Body of pancreas (tissue), 4 donors: ENCODE data around the gene COL27A1. TPM values are rescaled to one million over a fixed set of nuclear protein-coding genes. Genes with fewer than 3 reads are reported as not detected.
A peak's percentile ranks its signal among the peaks of the same experiment; 100 is the strongest.

ENCODE experiments used
- ATAC-seq: fragments of 150-250 bp; one replicate; pipeline ENCODE4 v1.9.1; 2016
- DNase-seq, 4 donors: peaks; one replicate each; pipeline ENCODE4 v3.0.0-alpha.2; 2019
- H3K27ac ChIP-seq, 4 donors: fragments of 200-600 bp; sonication (generic); 1 replicate in 3 of 4; 2 replicates in 1 of 4; pipeline versions ENCODE4 v1.5.1 to v1.6.1; 2016 to 2019; ENCODE audit warnings: mild to moderate bottlenecking in 1 of 4, mixed read lengths in 1 of 4, moderate library complexity in 1 of 4
- H3K27me3 ChIP-seq, 2 donors: fragments of 200-600 bp; sonication (generic); one replicate each; pipeline ENCODE4 v1.6.0; 2016; ENCODE audit warnings: mild to moderate bottlenecking in 1 of 2
- H3K36me3 ChIP-seq, 2 donors: fragments of 200-600 bp; sonication (generic); replicated peaks in 1 of 2; 2 replicates each; pipeline ENCODE4 v1.5.1; 2016; ENCODE audit warnings: low read depth in 2 of 2; ENCODE audit not compliant: insufficient read depth in 1 of 2
- H3K4me1 ChIP-seq: fragments of 200-600 bp; sonication (generic); one replicate; pipeline ENCODE4 v1.6.0; 2016
- H3K4me3 ChIP-seq, 2 donors: fragments of 200-600 bp; sonication (generic); 1 replicate in 1 of 2; 2 replicates in 1 of 2; pipeline ENCODE4 v1.5.1; 2016 to 2019
- H3K9me3 ChIP-seq, 3 donors: fragments of 200-600 bp; sonication (generic); 1 replicate in 2 of 3; 2 replicates in 1 of 3; pipeline ENCODE4 v1.5.1; 2016
- CTCF ChIP-seq, 7 experiments: fragments of 450-650 bp in 4 of 7; fragments of 200-600 bp in 3 of 7; sonication (generic) in 3 of 7; IDR thresholded peaks; one replicate each; pipeline ENCODE4 v1.5.1; 2016 to 2019; ENCODE audit warnings: antibody characterized with exemption in 7 of 7
- POLR2A ChIP-seq, 3 donors: fragments of 450-650 bp; IDR thresholded peaks; one replicate each; pipeline ENCODE4 v1.6.1; 2016; ENCODE audit warnings: antibody characterized with exemption in 3 of 3, mild to moderate bottlenecking in 2 of 3
- WGBS, 2 donors: methylation state at CpG; one replicate each; pipeline ENCODE4 v1.1.5; 2017; 5-methylcytosine and 5-hydroxymethylcytosine counted together
- intact Hi-C: fragments of 100-400 bp; cut with DNase I; formaldehyde crosslinking; loops from one replicate; pipeline ENCODE4 v1.15.1; 2023
- total RNA-seq, 2 donors: library from RNA; depleted of rRNA; stranded (reverse); fragments of >200 nt; gene quantifications; one replicate each; pipeline ENCODE4 v1.1.0, GENCODE V29; 2016

Gene COL27A1
- total RNA-seq, 2 donors from 2014 or later, result 24.1 to 58.0 TPM

GRCh38 chr9:114274217-114274616 is 118.9 kb downstream of the COL27A1 start:
- TF ChIP-seq CTCF (IDR thresholded peaks at IDR 0.05) (no peak), POLR2A (IDR thresholded peaks at IDR 0.05) (no peak)
- DNase-seq (peak in 2 of 4 donors; percentile 2), ATAC-seq (no peak)
- Histone ChIP-seq H3K27me3 (no peaks in the 10 kb centered on the region), H3K27ac (no peak overlapping the region), H3K4me3 (no peak overlapping the region), H3K4me1 (no peaks in the 10 kb centered on the region), H3K36me3 (no peaks in the 10 kb centered on the region), H3K9me3 (no peaks in the 10 kb centered on the region)
- intact Hi-C loops, result no loop called here
- 83 to 89% methylated on average over 5 of the region's 5 CpGs for WGBS, 2 donors

- Histone ChIP-seq H3K27me3 (no peaks in the 10 kb centered on the region), H3K4me1 (no peaks in the 10 kb centered on the region), H3K36me3 (no peaks in the 10 kb centered on the region), H3K27ac (no peak overlapping the region), H3K9me3 (no peaks in the 10 kb centered on the region), H3K4me3 (no peak overlapping the region)
- DNase-seq (peak in 2 of 4 donors; percentile 5 to 23), ATAC-seq (no peak)
- TF ChIP-seq POLR2A (IDR thresholded peaks at IDR 0.05), result no peak
- no peak for TF ChIP-seq CTCF (IDR thresholded peaks at IDR 0.05)
- intact Hi-C loops, result no loop called here
- 84 to 88% methylated on average over 6 to 15 of the region's 15 CpGs for WGBS, 2 donors
These were observed 120.1 kb downstream of the COL27A1 start for GRCh38 chr9:114275246-114276004.

- intact Hi-C loops, result no loop called here
- no peaks in the 10 kb centered on the region for H3K27me3 ChIP-seq
- H3K36me3 ChIP-seq, result no peaks in the 10 kb centered on the region
- ATAC-seq (no peak), DNase-seq (peak in 2 of 4 donors; percentile 3 to 5)
- TF ChIP-seq CTCF (IDR thresholded peaks at IDR 0.05) (no peak), POLR2A (IDR thresholded peaks at IDR 0.05) (no peak)
- no peaks in the 10 kb centered on the region for H3K9me3 ChIP-seq
- H3K27ac ChIP-seq, result no peak overlapping the region
- no peaks in the 10 kb centered on the region for H3K4me1 ChIP-seq
- H3K4me3 ChIP-seq, result no peak overlapping the region
- WGBS, 2 donors, result 89 to 95% methylated on average over 13 to 17 of the region's 18 CpGs
These were observed 121.8 kb downstream of the COL27A1 start for GRCh38 chr9:114276908-114277821.

DNA sequence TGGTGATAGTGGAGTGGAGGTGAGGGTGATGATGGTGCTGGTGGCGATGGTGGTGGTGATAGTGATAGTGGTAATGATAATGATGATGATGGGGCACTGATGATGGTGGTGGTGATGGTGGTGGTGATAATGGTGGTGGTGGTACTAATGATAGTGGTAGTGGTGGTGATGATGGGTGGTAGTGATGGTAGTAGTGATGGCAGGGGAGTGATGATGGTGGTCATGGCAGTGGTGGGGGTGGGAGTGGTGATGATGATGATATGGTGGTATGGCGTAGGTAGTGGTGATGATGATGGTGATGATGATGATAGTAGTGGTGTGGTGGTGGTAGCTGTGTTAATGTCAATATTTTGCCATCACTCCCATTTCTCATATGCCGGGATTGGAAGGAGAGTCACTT is 123.0 kb downstream of the COL27A1 start:
- intact Hi-C loops, result no loop called here
- Histone ChIP-seq H3K9me3 (no peaks in the 10 kb centered on the region), H3K4me1 (no peaks in the 10 kb centered on the region), H3K27ac (no peak overlapping the region), H3K27me3 (no peaks in the 10 kb centered on the region), H3K4me3 (no peak overlapping the region), H3K36me3 (no peaks in the 10 kb centered on the region)
- ATAC-seq (no peak), DNase-seq (no peak)
- 72 to 76% methylated on average over 3 of the region's 3 CpGs for WGBS, 2 donors
- no peak for TF ChIP-seq POLR2A (IDR thresholded peaks at IDR 0.05)
- TF ChIP-seq CTCF (IDR thresholded peaks at IDR 0.05), result no peak
